HepG2 (cell line): Measurements from ENCODE around the gene CDC42EP1. TPM values are rescaled to one million over a fixed set of nuclear protein-coding genes. Genes with fewer than 3 reads are reported as not detected.
"Not testable (repeated sequence)": the region's sequence is repeated elsewhere in the genome, so short reads cannot be mapped to it uniquely, and the experiment has no call there.

ENCODE experiments used
- ATAC-seq: fragments of 200-7000 bp; cut with Tn5 transposase; 3 replicates; pipeline ENCODE4 v1.9.1; 2020; ENCODE audit warnings: mild to moderate bottlenecking, moderate library complexity
- BruUV-seq: library from RNA; stranded (reverse); fragments of 400-500 nt; replicated peaks from 2 replicates; lab custom pipeline; 2021; lab: Mats Ljungman, UMichigan
- CTCF ChIA-PET: fragments of 300-600 bp; formaldehyde crosslinking; extraction: SDS; loops from one replicate; lab custom pipeline; 2021; ENCODE audit warnings: low total read pairs, inconsistent platforms, low intra/inter-chr PET ratio; lab: Yijun Ruan, JAX
- POLR2A ChIA-PET: fragments of 350-600 bp; sonication (Branson Sonifier 250); formaldehyde crosslinking; loops from one replicate; lab custom pipeline; 2020; ENCODE audit warnings: antibody characterized with exemption, inconsistent platforms; lab: Yijun Ruan, JAX
- DNase-seq: peaks from one replicate; pipeline ENCODE4 v3.0.0-alpha.2; 2015; ENCODE audit warnings: low spot score
- FAIRE-seq: peaks from 3 replicates; lab custom pipeline; 2011; peaks lifted over from hg19 to GRCh38; lab: Jason Lieb, UNC
- H2AFZ ChIP-seq: one replicate; pipeline ENCODE4 v1.6.1; 2011; ENCODE audit warnings: low read length, inconsistent platforms
- H3K27ac ChIP-seq: fragments of 300-600 bp; 3 replicates; pipeline ENCODE4 v1.8.0; 2011; ENCODE audit warnings: mixed run types, mild to moderate bottlenecking, mixed read lengths, low read length, inconsistent platforms; ENCODE audit not compliant: insufficient read depth; ENCODE audit errors: extremely low read length
- H3K27me3 ChIP-seq, 2 experiments: fragments of 200-600 bp in 1 of 2; 2 replicates in 1 of 2; 3 replicates in 1 of 2; pipeline versions ENCODE4 v1.6.0 to v1.8.0; 2011; ENCODE audit warnings: low read length in 2 of 2, mild to moderate bottlenecking in 2 of 2, moderate library complexity in 2 of 2, inconsistent platforms in 1 of 2; ENCODE audit not compliant: insufficient read depth in 2 of 2, control insufficient read depth in 1 of 2
- H3K36me3 ChIP-seq, 2 experiments: fragments of 200-600 bp in 1 of 2; replicated peaks in 1 of 2; 2 replicates in 1 of 2; 3 replicates in 1 of 2; pipeline versions ENCODE4 v1.5.1 to v1.8.0; 2011; ENCODE audit warnings: low read length in 2 of 2, inconsistent platforms in 1 of 2; ENCODE audit not compliant: insufficient read depth in 2 of 2, control insufficient read depth in 1 of 2
- H3K4me1 ChIP-seq: 2 replicates; pipeline ENCODE4 v1.5.1; 2012; ENCODE audit warnings: low read length, inconsistent platforms; ENCODE audit not compliant: insufficient read depth
- H3K4me2 ChIP-seq: 2 replicates; pipeline ENCODE4 v1.6.0; 2011; ENCODE audit warnings: low read depth, low read length, inconsistent platforms
- H3K4me3 ChIP-seq, 3 experiments: fragments of 200-600 bp in 1 of 3; sonication (generic), shearing (Covaris generic) in 1 of 3; replicated peaks in 1 of 3; 2 replicates each; pipeline ENCODE4 v1.5.1; 2011 to 2016; ENCODE audit warnings: low read length in 3 of 3, inconsistent platforms in 2 of 3, low read depth in 2 of 3, mild to moderate bottlenecking in 2 of 3, control low read depth in 1 of 3, mixed read lengths in 1 of 3; ENCODE audit not compliant: insufficient read depth in 1 of 3
- H3K79me2 ChIP-seq: one replicate; pipeline ENCODE4 v1.6.1; 2011; ENCODE audit warnings: low read length, inconsistent platforms; ENCODE audit not compliant: insufficient read depth
- H3K9ac ChIP-seq: 2 replicates; pipeline ENCODE4 v1.6.0; 2011; ENCODE audit warnings: mild to moderate bottlenecking, low read depth, low read length, inconsistent platforms; ENCODE audit not compliant: insufficient read depth
- H3K9me3 ChIP-seq: 2 replicates; pipeline ENCODE4 v1.5.1; 2012; ENCODE audit warnings: mild to moderate bottlenecking, low read length
- H4K20me1 ChIP-seq: 2 replicates; pipeline ENCODE4 v1.6.0; 2011; ENCODE audit warnings: inconsistent platforms, mild to moderate bottlenecking, low read length, moderate library complexity; ENCODE audit not compliant: insufficient read depth
- AKNA ChIP-seq: sonication (generic); formaldehyde crosslinking; IDR thresholded peaks from 2 replicates; pipeline ENCODE4 v1.4.0; 2020; ENCODE audit warnings: missing genetic modification reagents, borderline replicate concordance
- HINFP ChIP-seq: sonication (generic); formaldehyde crosslinking; IDR thresholded peaks from 2 replicates; pipeline ENCODE4 v1.4.0; 2020; ENCODE audit warnings: low read depth, mild to moderate bottlenecking, missing genetic modification reagents
- SALL1 ChIP-seq: sonication (generic); formaldehyde crosslinking; IDR thresholded peaks from 2 replicates; pipeline ENCODE4 v1.8.0; 2022; ENCODE audit warnings: mild to moderate bottlenecking, missing genetic modification reagents
- SMAD3 ChIP-seq: sonication (generic); formaldehyde crosslinking; IDR thresholded peaks from 2 replicates; pipeline ENCODE4 v1.4.0; 2020; ENCODE audit warnings: missing genetic modification reagents
- ZNF121 ChIP-seq: sonication (generic); formaldehyde crosslinking; IDR thresholded peaks from 2 replicates; pipeline ENCODE4 v1.5.0; 2020; ENCODE audit warnings: mild to moderate bottlenecking, missing genetic modification reagents
- WGBS: methylation state at CpG from one replicate; pipeline ENCODE4 v1.1.6; 2017; ENCODE audit warnings: low lambda C conversion rate; 5-methylcytosine and 5-hydroxymethylcytosine counted together
- in situ Hi-C: cut with HindIII; loops from 2 replicates; pipeline ENCODE4 v1.10.0; 2017; ENCODE audit warnings: low pct_unique_long_range_greater_than_20kb; ENCODE audit not compliant: extremely low pct_ligation_motif_present
- intact Hi-C: fragments of 100-400 bp; cut with micrococcal nuclease; formaldehyde crosslinking; loops from one replicate; pipeline ENCODE4 v1.10.0; 2022; ENCODE audit not compliant: unreplicated experiment
- polyA plus RNA-seq, 8 experiments: library from polyadenylated mRNA; depleted of rRNA in 3 of 8; stranded (reverse) in 7 of 8; unstranded in 1 of 8; fragments of >200 nt; fragmentation: Illumina TruSeq in 4 of 8; extraction: Trizol in 4 of 8; gene quantifications; 2 replicates each; pipeline versions ENCODE4 v1.2.1 to v1.2.3, GENCODE V29; 2011 to 2016; ENCODE audit warnings: low read depth in 4 of 8, missing spikeins in 1 of 8, mixed read lengths in 1 of 8; ENCODE audit not compliant: insufficient read depth in 1 of 8
- total RNA-seq, 5 experiments: library from RNA; depleted of rRNA; stranded (reverse); fragments of >200 nt; fragmentation: Illumina TruSeq; extraction: Trizol; gene quantifications; 2 replicates each; pipeline ENCODE4 v1.2.3, GENCODE V29; 2016; ENCODE audit warnings: low read depth in 1 of 5
- TF ChIP-seq, protein P1 (sequence below): sonication (generic); formaldehyde crosslinking; IDR thresholded peaks from 2 replicates; pipeline ENCODE4 v1.5.0; 2020; ENCODE audit warnings: mild to moderate bottlenecking, missing genetic modification reagents

The CDC42EP1 gene
- total and polyA plus RNA-seq, 2 of the 13 experiments (the other 11 are each of a cell fraction or from before 2014, with no cell fraction given), result 17.1 to 29.5 TPM

DNA sequence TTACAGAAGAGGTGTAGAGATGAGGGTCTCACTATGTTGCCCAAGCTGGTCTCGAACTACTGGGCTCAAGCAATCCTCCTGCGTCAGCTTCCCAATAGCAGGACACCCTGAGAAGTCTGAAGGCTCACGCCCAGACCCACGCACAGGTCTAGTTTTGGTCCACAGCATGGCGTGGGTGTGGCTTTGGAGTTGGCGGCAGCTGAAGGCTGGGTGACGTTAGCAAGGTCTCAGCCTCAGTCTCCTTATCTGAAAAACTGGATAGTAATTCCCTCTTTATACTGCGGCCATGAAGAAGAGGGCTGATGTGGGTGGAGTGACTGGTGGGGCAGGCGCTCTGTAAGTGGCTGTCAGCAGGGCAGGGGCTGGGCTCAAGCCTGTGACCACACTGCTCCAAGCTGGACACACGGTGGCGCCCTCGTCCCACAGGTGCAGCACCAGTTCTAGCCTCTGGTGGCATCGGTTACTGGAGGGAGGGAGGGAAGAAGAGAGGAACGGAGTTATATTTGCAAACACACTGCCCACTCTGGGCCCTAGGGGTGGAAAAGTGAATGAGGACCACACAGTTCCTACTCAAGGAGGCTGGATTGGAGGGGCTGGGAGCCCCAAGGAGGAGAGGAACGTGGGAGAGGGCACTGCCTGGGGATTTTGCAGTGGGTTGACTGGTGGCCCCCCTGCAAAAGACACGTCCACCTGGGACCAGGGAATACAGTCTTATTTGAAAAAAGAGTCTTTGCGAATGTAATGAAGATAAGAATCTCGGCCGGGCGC is 21.5 kb upstream of the CDC42EP1 start (continued):
- TF ChIP-seq AKNA (no peak), HINFP (CRISPR knock-in tag) (no peak), SMAD3 (CRISPR knock-in tag) (0 out of 2 replicates have a peak, but pooled peaks have one; percentile 27)

DNA sequence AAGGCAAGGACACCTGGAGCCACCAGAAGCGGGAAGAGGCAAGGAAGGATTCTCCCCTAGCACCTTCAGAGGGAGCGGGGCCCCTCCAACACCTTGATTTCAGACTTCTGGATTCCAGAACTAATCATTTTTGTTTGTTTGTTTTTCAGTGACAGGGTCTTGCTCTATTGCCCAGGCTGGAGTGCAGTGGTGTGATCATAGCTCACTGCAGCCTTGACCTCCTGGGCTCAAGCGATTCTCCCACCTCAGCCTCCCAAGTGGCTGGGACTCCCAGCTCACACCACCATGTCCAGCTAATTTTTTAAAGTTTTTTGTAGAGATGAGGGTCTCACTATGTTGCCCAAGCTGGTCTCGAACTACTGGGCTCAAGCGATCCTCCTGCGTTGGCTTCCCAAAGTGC is 20.5 kb upstream of the CDC42EP1 start:
- not testable (repeated sequence) for H3K4me3 ChIP-seq, DNase-seq, BruUV-seq, H3K9ac ChIP-seq, ATAC-seq, H3K27ac ChIP-seq, H2AFZ ChIP-seq, H3K79me2 ChIP-seq, H3K36me3 ChIP-seq, FAIRE-seq, H3K9me3 ChIP-seq, H4K20me1 ChIP-seq, H3K27me3 ChIP-seq
- in situ Hi-C loops (loop anchor here (5.0 to 10.0 kb wide), 2 partner anchors 33 to 65 kb away; partner anchors contain the start of gene GGA1), intact Hi-C loops (loop anchor here (1.0 to 5.0 kb wide), 2 partner anchors 53 to 143 kb away; no protein-coding TSS in a partner anchor)
- TF ChIP-seq ZNF121 (CRISPR knock-in tag), result peak; percentile 96
- TF ChIP-seq SALL1 (CRISPR knock-in tag), result peak; percentile 10; the same call in 1 of the 2 replicates
- TF ChIP-seq, protein P1, sequence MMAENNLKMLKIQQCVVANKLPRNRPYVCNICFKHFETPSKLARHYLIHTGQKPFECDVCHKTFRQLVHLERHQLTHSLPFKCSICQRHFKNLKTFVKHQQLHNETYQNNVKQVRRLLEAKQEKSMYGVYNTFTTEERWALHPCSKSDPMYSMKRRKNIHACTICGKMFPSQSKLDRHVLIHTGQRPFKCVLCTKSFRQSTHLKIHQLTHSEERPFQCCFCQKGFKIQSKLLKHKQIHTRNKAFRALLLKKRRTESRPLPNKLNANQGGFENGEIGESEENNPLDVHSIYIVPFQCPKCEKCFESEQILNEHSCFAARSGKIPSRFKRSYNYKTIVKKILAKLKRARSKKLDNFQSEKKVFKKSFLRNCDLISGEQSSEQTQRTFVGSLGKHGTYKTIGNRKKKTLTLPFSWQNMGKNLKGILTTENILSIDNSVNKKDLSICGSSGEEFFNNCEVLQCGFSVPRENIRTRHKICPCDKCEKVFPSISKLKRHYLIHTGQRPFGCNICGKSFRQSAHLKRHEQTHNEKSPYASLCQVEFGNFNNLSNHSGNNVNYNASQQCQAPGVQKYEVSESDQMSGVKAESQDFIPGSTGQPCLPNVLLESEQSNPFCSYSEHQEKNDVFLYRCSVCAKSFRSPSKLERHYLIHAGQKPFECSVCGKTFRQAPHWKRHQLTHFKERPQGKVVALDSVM (CRISPR knock-in tag), result peak; percentile 75
- ChIA-PET CTCF (interaction anchor here (2.7 to 3.9 kb wide), 3 partner anchors 22 to 52 kb away, joined by 11 to 66 read pairs (median 31); no protein-coding TSS in a partner anchor), POLR2A (interaction anchor here (1.5 to 16.3 kb wide), 2 partner anchors 23 to 53 kb away, joined by 5 to 976 read pairs; partner anchors contain the start of gene CDC42EP1)
- peaks cover 77% of the 10 kb centered on the region for H3K4me1 ChIP-seq
- WGBS, result 35% methylated on average over 6 of the region's 6 CpGs
- H3K4me2 ChIP-seq, result peak overlapping the region; percentile 71; the same call in 1 of the 2 replicates
